GM12875 (cell line): ENCODE measurements around the gene KCNIP1.

Experiments
- H3K4me3 ChIP-seq: one replicate; pipeline ENCODE4 v1.5.1; 2011; ENCODE audit warnings: low read depth, low read length, control low read depth
- CTCF ChIP-seq: IDR thresholded peaks from 2 replicates; pipeline ENCODE4 v1.5.1; 2011; ENCODE audit warnings: low read depth, mild to moderate bottlenecking, control low read depth, inconsistent platforms, low read length, moderate library complexity, borderline replicate concordance; ENCODE audit not compliant: insufficient read depth

Gene KCNIP1

GRCh38 chr5:170639221-170639925 lies 135.6 kb downstream of the KCNIP1 start:
- TF ChIP-seq CTCF, result no peak

GRCh38 chr5:170640731-170641588 lies 137.1 kb downstream of the KCNIP1 start:
- no peak overlapping the region for H3K4me3 ChIP-seq
- TF ChIP-seq CTCF, result no peak

More at GRCh38 chr5:170639221-170639925, 135.6 kb downstream of the KCNIP1 start:
- H3K4me3 ChIP-seq, result no peak overlapping the region

GRCh38 chr5:170641589-170642031 lies 137.8 kb downstream of the KCNIP1 start:
- TF ChIP-seq CTCF, result no peak
- H3K4me3 ChIP-seq, result no peak overlapping the region

GRCh38 chr5:170642066-170642735 lies 138.4 kb downstream of the KCNIP1 start:
- no peak overlapping the region for H3K4me3 ChIP-seq
- no peak for TF ChIP-seq CTCF

- no peak overlapping the region for H3K4me3 ChIP-seq
- TF ChIP-seq CTCF, result no peak
These were observed 139.1 kb downstream of the KCNIP1 start for GRCh38 chr5:170642776-170643436.

- no peak overlapping the region for H3K4me3 ChIP-seq
- TF ChIP-seq CTCF, result no peak
These were observed 139.8 kb downstream of the KCNIP1 start for GRCh38 chr5:170643591-170643990.
